B cell (primary cell): ENCODE results near the gene HAGHL. TPM values are rescaled to one million over a fixed set of nuclear protein-coding genes. Genes with fewer than 3 reads are reported as not detected.

Source experiments
- ATAC-seq: fragments of 200-7000 bp; cut with Tn5 transposase; one replicate; pipeline ENCODE4 v1.10.0; 2021; ENCODE audit warnings: low read depth, mild to moderate bottlenecking, moderate number of reproducible peaks, moderate library complexity
- CTCF ChIA-PET: fragments of 350-600 bp; sonication (Branson Sonifier 250); formaldehyde crosslinking; loops from one replicate; lab custom pipeline; 2021; ENCODE audit warnings: antibody characterized with exemption, inconsistent platforms; lab: Charles Lee
- POLR2A ChIA-PET: fragments of 350-600 bp; sonication (Branson Sonifier 250); formaldehyde crosslinking; loops from one replicate; lab custom pipeline; 2021; ENCODE audit warnings: antibody characterized with exemption; lab: Charles Lee
- DNase-seq: peaks from one replicate; pipeline ENCODE4 v3.0.0; 2013
- H2AFZ ChIP-seq: 2 replicates; pipeline ENCODE4 v1.6.1; 2012; ENCODE audit warnings: mild to moderate bottlenecking, low read depth, low read length; ENCODE audit not compliant: insufficient read depth, poor library complexity, severe bottlenecking
- H3K27ac ChIP-seq, 2 donors: 1 replicate in 1 of 2; 2 replicates in 1 of 2; pipeline ENCODE4 v1.5.1; 2012 to 2013; ENCODE audit warnings: low read length in 2 of 2, mild to moderate bottlenecking in 2 of 2, moderate library complexity in 1 of 2
- H3K27me3 ChIP-seq, 4 experiments: fragments of 200-600 bp in 1 of 4; sonication (generic) in 1 of 4; replicated peaks in 1 of 4; 1 replicate in 2 of 4; 2 replicates in 2 of 4; pipeline versions ENCODE4 v1.6.1 to v1.7.0; 2013 to 2016; ENCODE audit warnings: low read length in 3 of 4, mild to moderate bottlenecking in 2 of 4, mixed read lengths in 1 of 4, moderate library complexity in 1 of 4; ENCODE audit not compliant: insufficient read depth in 4 of 4, control insufficient read depth in 3 of 4; ENCODE audit errors: control extremely low read depth in 1 of 4
- H3K36me3 ChIP-seq, 2 experiments: replicated peaks in 1 of 2; 1 replicate in 1 of 2; 2 replicates in 1 of 2; pipeline versions ENCODE4 v1.6.1 to v1.7.1; 2013; ENCODE audit warnings: low read length in 1 of 2; ENCODE audit not compliant: insufficient read depth in 2 of 2, control insufficient read depth in 1 of 2; ENCODE audit errors: control extremely low read depth in 1 of 2, extremely low read depth in 1 of 2
- H3K4me1 ChIP-seq, 2 donors: fragments of 200-600 bp in 1 of 2; sonication (generic) in 1 of 2; 1 replicate in 1 of 2; 2 replicates in 1 of 2; pipeline versions ENCODE4 v1.5.1 to v1.6.1; 2013 to 2017; ENCODE audit warnings: low read length in 2 of 2; ENCODE audit not compliant: control insufficient read depth in 2 of 2, insufficient read depth in 2 of 2
- H3K4me2 ChIP-seq: replicated peaks from 2 replicates; pipeline ENCODE3; 2012; ENCODE audit warnings: mild to moderate bottlenecking, low read depth, low read length; ENCODE audit not compliant: poor library complexity, severe bottlenecking
- H3K4me3 ChIP-seq, 5 experiments: fragments of 200-600 bp in 1 of 5; sonication (generic) in 1 of 5; 1 replicate in 3 of 5; 2 replicates in 2 of 5; pipeline versions ENCODE4 v1.5.1 to v1.7.0; 2011 to 2016; ENCODE audit warnings: low read length in 4 of 5, mild to moderate bottlenecking in 4 of 5, low read depth in 2 of 5, control low read depth in 1 of 5, moderate library complexity in 1 of 5; ENCODE audit not compliant: insufficient read depth in 1 of 5; ENCODE audit errors: control extremely low read depth in 1 of 5, extremely low read depth in 1 of 5
- H3K79me2 ChIP-seq: fragments of 200-600 bp; sonication (generic); one replicate; pipeline ENCODE4 v1.6.0; 2016; ENCODE audit warnings: low read length; ENCODE audit not compliant: control insufficient read depth, insufficient read depth
- H3K9ac ChIP-seq: fragments of 200-600 bp; sonication (generic); 2 replicates; pipeline ENCODE4 v1.6.1; 2017; ENCODE audit warnings: mild to moderate bottlenecking, low read length, moderate library complexity
- H3K9me3 ChIP-seq, 3 donors: one replicate each; pipeline versions ENCODE4 v1.6.1 to v1.7.1; 2013; ENCODE audit warnings: low read length in 2 of 3; ENCODE audit not compliant: control insufficient read depth in 2 of 3, insufficient read depth in 1 of 3; ENCODE audit errors: control extremely low read depth in 1 of 3
- H4K20me1 ChIP-seq: 2 replicates; pipeline ENCODE4 v1.6.0; 2012; ENCODE audit warnings: mild to moderate bottlenecking, low read length; ENCODE audit not compliant: insufficient read depth, control insufficient read depth, poor library complexity, severe bottlenecking
- H3K27ac Mint-ChIP-seq: one replicate; pipeline ENCODE4 v1.8.0; 2021; ENCODE audit warnings: mixed read lengths
- H3K27me3 Mint-ChIP-seq: one replicate; pipeline ENCODE4 v1.8.0; 2021; ENCODE audit warnings: mixed read lengths
- H3K4me1 Mint-ChIP-seq: one replicate; pipeline ENCODE4 v1.8.0; 2021; ENCODE audit warnings: mixed read lengths
- H3K4me3 Mint-ChIP-seq: one replicate; pipeline ENCODE4 v1.8.0; 2021; ENCODE audit warnings: mixed read lengths
- H3K9me3 Mint-ChIP-seq: one replicate; pipeline ENCODE4 v1.8.0; 2022; ENCODE audit warnings: mixed read lengths; ENCODE audit not compliant: insufficient read depth
- CTCF ChIP-seq: fragments of 200-600 bp; IDR thresholded peaks from one replicate; pipeline ENCODE4 v1.8.0; 2022; ENCODE audit warnings: antibody characterized with exemption, mild to moderate bottlenecking
- EZH2 ChIP-seq: IDR thresholded peaks from 2 replicates; pipeline ENCODE4 v1.6.1; 2012; ENCODE audit warnings: borderline replicate concordance, low read depth, mild to moderate bottlenecking, moderate library complexity, low read length; ENCODE audit not compliant: insufficient read depth, poor library complexity, severe bottlenecking
- WGBS: methylation state at CpG from one replicate; pipeline ENCODE4 v1.1.5; 2013; ENCODE audit warnings: missing lambda C conversion rate; ENCODE audit not compliant: insufficient coverage; 5-methylcytosine and 5-hydroxymethylcytosine counted together
- intact Hi-C: fragments of 100-400 bp; cut with micrococcal nuclease; formaldehyde crosslinking; loops from one replicate; pipeline ENCODE4 v1.10.0; 2022
- polyA plus RNA-seq: library from polyadenylated mRNA; depleted of rRNA; stranded (reverse); fragments of >200 nt; gene quantifications from 2 replicates; pipeline ENCODE4 v1.2.3, GENCODE V29; 2012
- total RNA-seq, 2 donors: library from RNA; stranded (reverse); fragments of 120-200 nt in 1 of 2; gene quantifications; 1 replicate in 1 of 2; 2 replicates in 1 of 2; pipeline versions ENCODE4 v1.2.3 to v1.2.4, GENCODE V29; 2013 to 2022

The HAGHL gene
- total and polyA plus RNA-seq, 2 donors (not counting 1 experiment from before 2014, with no cell fraction given) = 32.3 to 87.1 TPM

DNA sequence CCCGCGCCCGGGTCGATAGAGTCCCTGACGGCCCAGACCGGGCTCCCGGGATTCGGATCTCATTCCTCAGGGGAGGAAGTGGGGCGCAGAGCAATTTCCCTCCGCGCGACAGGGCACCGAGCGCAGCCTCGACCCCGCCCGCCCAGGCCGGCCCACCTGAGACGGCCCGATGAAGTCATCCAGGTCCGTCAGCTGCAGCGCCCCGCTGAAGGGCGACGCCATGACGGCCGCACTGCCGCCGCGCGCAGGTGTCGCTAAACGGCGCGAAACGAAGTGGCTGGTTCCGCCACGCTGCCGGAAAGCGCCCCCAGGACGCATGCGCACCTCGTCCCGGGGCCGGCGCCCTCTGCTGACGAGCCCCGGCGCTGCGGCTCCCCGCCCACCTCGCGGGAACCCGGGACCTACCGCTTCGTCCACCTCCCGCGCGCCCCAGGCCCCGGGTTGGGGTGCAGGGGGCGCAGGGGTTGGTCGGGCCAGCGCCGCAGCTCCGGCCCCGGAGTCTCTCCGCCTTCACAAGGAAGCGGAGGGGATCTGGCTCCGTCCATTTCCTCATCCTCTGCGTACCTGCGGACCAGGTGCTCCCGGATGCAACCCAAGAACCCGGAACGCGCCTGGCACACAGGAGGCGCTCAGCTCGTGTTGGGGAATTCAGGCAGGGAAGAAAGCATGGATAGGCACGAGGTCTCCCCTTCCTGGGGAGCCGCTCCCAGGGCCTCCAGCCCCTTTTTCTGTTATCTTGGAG, 14.0 kb downstream of the HAGHL start, which contains the start of gene CIAO3:
Gene CIAO3, minus strand, starts transcription at position 234 of the 742 bp plus-strand sequence. Its CDS starts 12 bp downstream, at position 222.
- ATAC-seq = peak; percentile 88
- H3K4me2 ChIP-seq = peak within 1 kb of the TSS; percentile 99
- Mint-ChIP-seq H3K9me3 (no peaks in the 10 kb centered on the region), H3K4me1 (peaks cover 18% of the 10 kb centered on the region), H3K4me3 (peak within 1 kb of the TSS; percentile 82), H3K27ac (peak within 1 kb of the TSS; percentile 83), H3K27me3 (no peaks in the 10 kb centered on the region)
- intact Hi-C loops = loop anchor here (1.0 to 2.0 kb wide), 4 partner anchors 13 to 56 kb away; partner anchors contain the start of genes CHTF18, JMJD8 and RPUSD1
- peak; percentile 95 for DNase-seq
- CTCF ChIA-PET = interaction anchor here (0.9 to 5.9 kb wide), 12 partner anchors 9 to 61 kb away, joined by 3 to 31 read pairs (median 4); partner anchors contain the start of genes ANTKMT, HAGHL and METRN
- peaks cover 0 to 11% of the 10 kb centered on the region in 2 experiments for H3K36me3 ChIP-seq
- peaks cover 20 to 36% of the 10 kb centered on the region in 2 donors for H3K4me1 ChIP-seq
- H3K27ac ChIP-seq = peak within 1 kb of the TSS; percentile 86 to 94
- H2AFZ ChIP-seq = peak within 1 kb of the TSS; percentile 90
- no peaks in the 10 kb centered on the region for H3K9me3 ChIP-seq
- H3K4me3 ChIP-seq = peak within 1 kb of the TSS; percentile 21 to 94 (median 81)
- peaks cover 16% of the 10 kb centered on the region for H3K79me2 ChIP-seq
- H4K20me1 ChIP-seq = peaks cover 9% of the 10 kb centered on the region
- no peaks in the 10 kb centered on the region for H3K27me3 ChIP-seq
- under 1% methylated on average over 78 of the region's 79 CpGs for WGBS
- H3K9ac ChIP-seq = peak within 1 kb of the TSS; percentile 97
- TF ChIP-seq EZH2 = no peak
- peak; percentile 97 for TF ChIP-seq CTCF
- POLR2A ChIA-PET = interaction anchor here (1.0 to 2.0 kb wide), 4 partner anchors 8 to 48 kb away, joined by 3 to 11 read pairs (median 4); partner anchors contain the start of genes CHTF18 and RPUSD1
